ENCODE measurements around the gene MRC2. TPM values are rescaled to one million over a fixed set of nuclear protein-coding genes. Genes with fewer than 3 reads are reported as not detected.

MRC2 gene
- total and polyA plus RNA-seq, 2 of the 13 experiments (the other 11 are each of a cell fraction or from before 2014, with no cell fraction given): not detected

DNA sequence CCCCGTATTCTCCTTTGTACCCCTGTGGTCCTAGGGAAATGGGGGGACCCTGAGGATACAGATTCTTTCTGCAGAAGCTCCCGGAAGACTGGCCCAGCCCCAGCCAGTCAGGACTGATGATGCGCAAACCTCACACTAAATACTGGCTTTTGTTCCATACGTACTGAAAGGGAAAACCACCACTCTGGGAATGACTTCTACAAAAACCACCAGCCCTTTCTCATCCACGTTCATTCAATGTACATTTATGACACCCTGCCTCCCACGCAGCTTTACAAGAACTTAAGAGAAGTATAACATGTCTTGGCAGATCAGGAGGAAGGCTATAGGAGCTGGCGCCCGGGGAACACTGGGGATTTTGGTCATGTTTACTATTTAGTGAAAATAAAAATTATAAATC is 110.0 kb downstream of the MRC2 start:
- H3K9ac ChIP-seq (ENCODE audit: insufficient read depth, low read depth, low read length): no peak overlapping the region
- in situ Hi-C loops (cut with HindIII; ENCODE audit: extremely low pct_ligation_motif_present, low pct_unique_long_range_greater_than_20kb) (no loop called here), intact Hi-C loops (cut with micrococcal nuclease; ENCODE audit: unreplicated experiment) (no loop called here)
- ATAC-seq: no peak
- H2AFZ ChIP-seq (ENCODE audit: low read length): no peak overlapping the region
- H3K79me2 ChIP-seq (ENCODE audit: insufficient read depth, low read length): no peaks in the 10 kb centered on the region
- H3K4me1 ChIP-seq (ENCODE audit: insufficient read depth, low read length): no peaks in the 10 kb centered on the region
- H3K27ac ChIP-seq (ENCODE audit: extremely low read length, insufficient read depth, low read length): no peak overlapping the region
- DNase-seq (ENCODE audit: low spot score): no peak
- no peak for TF ChIP-seq MTA3 (CRISPR knock-in tag; IDR thresholded peaks at IDR 0.05)
- TF ChIP-seq ZNF431 (CRISPR knock-in tag; IDR thresholded peaks at IDR 0.05; ENCODE audit: borderline replicate concordance, low read depth): no peak
- TF ChIP-seq ZFP37 (CRISPR knock-in tag; IDR thresholded peaks at IDR 0.05; ENCODE audit: borderline replicate concordance): no peak
- H4K20me1 ChIP-seq (ENCODE audit: insufficient read depth, low read length): no peaks in the 10 kb centered on the region
- peaks cover 4 to 41% of the 10 kb centered on the region in 2 experiments for H3K27me3 ChIP-seq (ENCODE audit: control insufficient read depth in 1 of 2, insufficient read depth in 2 of 2, low read length in 2 of 2)
- FAIRE-seq: no peak
- WGBS (ENCODE audit: low lambda C conversion rate): 27% methylated on average over 8 of the region's 8 CpGs
- ChIA-PET CTCF (ENCODE audit: low intra/inter-chr PET ratio, low total read pairs) (no interaction called here), POLR2A (no interaction called here)
- no peak overlapping the region for H3K4me3 ChIP-seq (replicated peaks in 1 of 3; ENCODE audit: insufficient read depth in 1 of 3, low read depth in 2 of 3, low read length in 3 of 3)
- no peak overlapping the region for H3K4me2 ChIP-seq (ENCODE audit: low read depth, low read length)
- BruUV-seq (replicated peaks): no TSS peak
- H3K36me3 ChIP-seq (replicated peaks in 1 of 2; ENCODE audit: control insufficient read depth in 1 of 2, insufficient read depth in 2 of 2, low read length in 2 of 2): no peaks in the 10 kb centered on the region
- no peaks in the 10 kb centered on the region for H3K9me3 ChIP-seq (ENCODE audit: low read length)

DNA sequence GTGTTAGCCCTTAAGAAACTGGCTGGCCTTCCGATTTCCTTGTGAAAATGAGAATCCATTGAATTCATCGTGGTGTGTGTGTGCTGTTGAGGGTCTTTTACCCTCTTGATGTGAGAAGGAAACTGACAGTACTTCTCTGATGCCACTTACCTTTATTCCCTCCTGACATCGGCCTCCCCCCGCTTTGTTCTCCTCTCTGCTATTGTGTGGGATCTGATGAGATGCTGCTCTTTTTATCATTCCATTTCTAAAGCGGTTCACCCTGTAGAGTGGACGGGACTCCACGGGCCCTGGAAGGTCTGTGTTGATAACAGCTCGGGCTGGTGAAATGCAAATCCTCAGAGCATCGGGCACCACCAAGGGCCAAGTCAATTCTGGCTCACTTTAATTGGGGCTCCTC is 110.8 kb downstream of the MRC2 start:
- FAIRE-seq: no peak
- CTCF ChIA-PET (ENCODE audit: low intra/inter-chr PET ratio, low total read pairs): no interaction called here
- no peak overlapping the region for H3K27ac ChIP-seq (ENCODE audit: extremely low read length, insufficient read depth, low read length)
- H4K20me1 ChIP-seq (ENCODE audit: insufficient read depth, low read length): no peaks in the 10 kb centered on the region
- no peaks in the 10 kb centered on the region for H3K79me2 ChIP-seq (ENCODE audit: insufficient read depth, low read length)
- H3K4me1 ChIP-seq (ENCODE audit: insufficient read depth, low read length): no peaks in the 10 kb centered on the region
- intact Hi-C loops (cut with micrococcal nuclease; ENCODE audit: unreplicated experiment): no loop called here
- no peaks in the 10 kb centered on the region for H3K36me3 ChIP-seq (replicated peaks in 1 of 2; ENCODE audit: control insufficient read depth in 1 of 2, insufficient read depth in 2 of 2, low read length in 2 of 2)
- in situ Hi-C loops (cut with HindIII; ENCODE audit: extremely low pct_ligation_motif_present, low pct_unique_long_range_greater_than_20kb): no loop called here
- H3K27me3 ChIP-seq (ENCODE audit: control insufficient read depth in 1 of 2, insufficient read depth in 2 of 2, low read length in 2 of 2): peaks cover 4 to 41% of the 10 kb centered on the region in 2 experiments
- POLR2A ChIA-PET: no interaction called here
- H2AFZ ChIP-seq (ENCODE audit: low read length): no peak overlapping the region
- no peaks in the 10 kb centered on the region for H3K9me3 ChIP-seq (ENCODE audit: low read length)
- no peak overlapping the region for H3K4me3 ChIP-seq (replicated peaks in 1 of 3; ENCODE audit: insufficient read depth in 1 of 3, low read depth in 2 of 3, low read length in 3 of 3)
- 6% methylated on average over 9 of the region's 9 CpGs for WGBS (ENCODE audit: low lambda C conversion rate)
- ATAC-seq: no peak
- no TSS peak for BruUV-seq (replicated peaks)
- DNase-seq (ENCODE audit: low spot score): no peak
- H3K4me2 ChIP-seq (ENCODE audit: low read depth, low read length): no peak overlapping the region
- no peak overlapping the region for H3K9ac ChIP-seq (ENCODE audit: insufficient read depth, low read depth, low read length)
- TF ChIP-seq, protein P1, sequence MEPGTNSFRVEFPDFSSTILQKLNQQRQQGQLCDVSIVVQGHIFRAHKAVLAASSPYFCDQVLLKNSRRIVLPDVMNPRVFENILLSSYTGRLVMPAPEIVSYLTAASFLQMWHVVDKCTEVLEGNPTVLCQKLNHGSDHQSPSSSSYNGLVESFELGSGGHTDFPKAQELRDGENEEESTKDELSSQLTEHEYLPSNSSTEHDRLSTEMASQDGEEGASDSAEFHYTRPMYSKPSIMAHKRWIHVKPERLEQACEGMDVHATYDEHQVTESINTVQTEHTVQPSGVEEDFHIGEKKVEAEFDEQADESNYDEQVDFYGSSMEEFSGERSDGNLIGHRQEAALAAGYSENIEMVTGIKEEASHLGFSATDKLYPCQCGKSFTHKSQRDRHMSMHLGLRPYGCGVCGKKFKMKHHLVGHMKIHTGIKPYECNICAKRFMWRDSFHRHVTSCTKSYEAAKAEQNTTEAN (CRISPR knock-in tag; conservative IDR thresholded peaks at IDR 0.05): no peak
- no peak for TF ChIP-seq ZMYM2 (CRISPR knock-in tag; IDR thresholded peaks at IDR 0.05)
- no peak for TF ChIP-seq ZNF564 (CRISPR knock-in tag; IDR thresholded peaks at IDR 0.05)
- TF ChIP-seq ZNF136 (CRISPR knock-in tag; IDR thresholded peaks at IDR 0.05; ENCODE audit: low read depth): no peak
- TF ChIP-seq IKZF4 (CRISPR knock-in tag; IDR thresholded peaks at IDR 0.05; ENCODE audit: borderline replicate concordance, low read depth, not compliant biosample characterization): no peak
- TF ChIP-seq MED13 (CRISPR knock-in tag; IDR thresholded peaks at IDR 0.05): no peak
- TF ChIP-seq ZNF652 (CRISPR knock-in tag; IDR thresholded peaks at IDR 0.05; ENCODE audit: borderline replicate concordance, low read depth): no peak
- TF ChIP-seq HMGA1 (CRISPR knock-in tag; conservative IDR thresholded peaks at IDR 0.05): no peak
- no peak for TF ChIP-seq ZNF557 (CRISPR knock-in tag; IDR thresholded peaks at IDR 0.05)
- no peak for TF ChIP-seq HMG20B (CRISPR knock-in tag; conservative IDR thresholded peaks at IDR 0.05)
- no peak for TF ChIP-seq CREB1 (IDR thresholded peaks at IDR 0.05)
- TF ChIP-seq CREB1 (CRISPR knock-in tag; IDR thresholded peaks at IDR 0.05): no peak
- TF ChIP-seq CBX2 (IDR thresholded peaks at IDR 0.05; ENCODE audit: low read depth, low read length): no peak
- TF ChIP-seq CBX2 (CRISPR knock-in tag; IDR thresholded peaks at IDR 0.05; ENCODE audit: low read depth): no peak

Data from HepG2 (cell line).